Brain microvascular endothelial cell (primary cell): ENCODE data around the gene MYPN.

Experiments
- DNase-seq: peaks from one replicate; pipeline ENCODE4 v3.0.0-alpha.2; 2020
- H3K27ac ChIP-seq: fragments of 250-450 bp; sonication (Bioruptor Pico); 2 replicates; pipeline ENCODE4 v1.5.1; 2020; ENCODE audit warnings: mild to moderate bottlenecking, moderate library complexity
- H3K27me3 ChIP-seq: fragments of 250-450 bp; sonication (Bioruptor Pico); replicated peaks from 2 replicates; pipeline ENCODE4 v1.5.1; 2020; ENCODE audit warnings: mild to moderate bottlenecking
- H3K36me3 ChIP-seq: fragments of 250-450 bp; sonication (Bioruptor Pico); replicated peaks from 2 replicates; pipeline ENCODE4 v1.5.1; 2020; ENCODE audit warnings: mild to moderate bottlenecking
- H3K4me3 ChIP-seq: 2 replicates; pipeline ENCODE4 v1.5.1; 2011; ENCODE audit warnings: low read depth, mild to moderate bottlenecking, control low read depth, low read length, moderate library complexity
- CTCF ChIP-seq: IDR thresholded peaks from 2 replicates; pipeline ENCODE4 v1.5.1; 2011; ENCODE audit warnings: low read depth, mild to moderate bottlenecking, moderate library complexity, low read length, control low read depth, inconsistent platforms; ENCODE audit errors: missing control alignments
- in situ Hi-C: cut with HindIII; loops from 2 replicates; pipeline ENCODE4 v1.10.0; 2017; ENCODE audit warnings: low sequenced_read_pairs, low pct_ligation_motif_present

The MYPN gene

GRCh38 chr10:68251625-68252495 lies 142.6 kb downstream of the MYPN start:
- no peak for DNase-seq
- in situ Hi-C loops: no loop called here
- H3K27ac ChIP-seq: no peak overlapping the region
- TF ChIP-seq CTCF: no peak
- H3K27me3 ChIP-seq: no peaks in the 10 kb centered on the region
- H3K36me3 ChIP-seq: no peaks in the 10 kb centered on the region
- no peak overlapping the region for H3K4me3 ChIP-seq

- no peak for TF ChIP-seq CTCF
- Histone ChIP-seq H3K4me3 (no peak overlapping the region), H3K27ac (no peak overlapping the region), H3K36me3 (no peaks in the 10 kb centered on the region), H3K27me3 (no peaks in the 10 kb centered on the region)
- DNase-seq: no peak
- in situ Hi-C loops: no loop called here
These were observed 144.1 kb downstream of the MYPN start for GRCh38 chr10:68253346-68253745.

GRCh38 chr10:68261132-68261856 lies 152.0 kb downstream of the MYPN start:
- Histone ChIP-seq H3K4me3 (no peak overlapping the region), H3K36me3 (no peaks in the 10 kb centered on the region), H3K27ac (no peak overlapping the region), H3K27me3 (no peaks in the 10 kb centered on the region)
- DNase-seq: no peak
- TF ChIP-seq CTCF: no peak
- in situ Hi-C loops: no loop called here
